Neutrophil (primary cell): ENCODE measurements around the gene MYL10.
A peak's percentile ranks its signal among the peaks of the same experiment; 100 is the strongest.
"Not testable (repeated sequence)": the region's sequence is repeated elsewhere in the genome, so short reads cannot be mapped to it uniquely, and the experiment has no call there.

Source experiments
- H3K27ac ChIP-seq: fragments of 200-600 bp; sonication (generic); 2 replicates; pipeline ENCODE4 v1.5.1; 2016; ENCODE audit warnings: mild to moderate bottlenecking, moderate library complexity
- H3K27me3 ChIP-seq: fragments of 200-600 bp; sonication (generic); 2 replicates; pipeline ENCODE4 v1.6.0; 2016; ENCODE audit warnings: mild to moderate bottlenecking
- H3K36me3 ChIP-seq: fragments of 200-600 bp; sonication (generic); 2 replicates; pipeline ENCODE4 v1.5.1; 2017
- H3K4me1 ChIP-seq, 2 experiments: fragments of 200-600 bp in 1 of 2; sonication (generic) in 1 of 2; 1 replicate in 1 of 2; 2 replicates in 1 of 2; pipeline versions ENCODE4 v1.5.1 to v1.6.1; 2013 to 2016; ENCODE audit warnings: low read depth in 1 of 2, low read length in 1 of 2, mild to moderate bottlenecking in 1 of 2, moderate library complexity in 1 of 2; ENCODE audit not compliant: control insufficient read depth in 1 of 2, insufficient read depth in 1 of 2
- H3K4me3 ChIP-seq, 2 experiments: fragments of 200-600 bp in 1 of 2; sonication (generic) in 1 of 2; 1 replicate in 1 of 2; 2 replicates in 1 of 2; pipeline ENCODE4 v1.5.1; 2013 to 2016; ENCODE audit warnings: low read depth in 1 of 2, low read length in 1 of 2, mild to moderate bottlenecking in 1 of 2, moderate library complexity in 1 of 2
- H3K9me3 ChIP-seq: fragments of 200-600 bp; sonication (generic); 2 replicates; pipeline ENCODE4 v1.5.1; 2016
- CTCF ChIP-seq: fragments of 200-600 bp; sonication (generic); IDR thresholded peaks from 2 replicates; pipeline ENCODE4 v1.5.1; 2016; ENCODE audit warnings: antibody characterized with exemption

The MYL10 gene

GRCh38 chr7:101605611-101606497, 23.2 kb downstream of the MYL10 start:
- H3K36me3 ChIP-seq, result no peaks in the 10 kb centered on the region
- no peaks in the 10 kb centered on the region for H3K9me3 ChIP-seq
- no peaks in the 10 kb centered on the region for H3K27me3 ChIP-seq
- H3K27ac ChIP-seq, result no peak overlapping the region
- no peak for TF ChIP-seq CTCF
- H3K4me3 ChIP-seq, result no peak overlapping the region
- H3K4me1 ChIP-seq, result no peaks in the 10 kb centered on the region

GRCh38 chr7:101604934-101605332, 24.2 kb downstream of the MYL10 start:
- not testable (repeated sequence) for H3K36me3 ChIP-seq, H3K27ac ChIP-seq, H3K9me3 ChIP-seq, H3K4me1 ChIP-seq, H3K27me3 ChIP-seq, H3K4me3 ChIP-seq

- H3K4me3 ChIP-seq, result no peak overlapping the region
- no peak for TF ChIP-seq CTCF
- no peaks in the 10 kb centered on the region for H3K9me3 ChIP-seq
- H3K27ac ChIP-seq, result no peak overlapping the region
- no peaks in the 10 kb centered on the region for H3K36me3 ChIP-seq
- H3K4me1 ChIP-seq, result no peaks in the 10 kb centered on the region
- no peaks in the 10 kb centered on the region for H3K27me3 ChIP-seq
Observed at GRCh38 chr7:101604331-101604933, 24.7 kb downstream of the MYL10 start.

GRCh38 chr7:101602484-101603241, 26.4 kb downstream of the MYL10 start:
- H3K9me3 ChIP-seq, result no peaks in the 10 kb centered on the region
- no peaks in the 10 kb centered on the region for H3K4me1 ChIP-seq
- H3K4me3 ChIP-seq, result no peak overlapping the region
- peak; percentile 65 for TF ChIP-seq CTCF
- no peak overlapping the region for H3K27ac ChIP-seq
- no peaks in the 10 kb centered on the region for H3K27me3 ChIP-seq
- H3K36me3 ChIP-seq, result no peaks in the 10 kb centered on the region

GRCh38 chr7:101602082-101602481, 27.0 kb downstream of the MYL10 start:
- H3K27me3 ChIP-seq, result no peaks in the 10 kb centered on the region
- TF ChIP-seq CTCF, result no peak
- no peaks in the 10 kb centered on the region for H3K4me1 ChIP-seq

More at GRCh38 chr7:101602082-101602481, 27.0 kb downstream of the MYL10 start:
- Histone ChIP-seq H3K4me3 (no peak overlapping the region), H3K9me3 (no peaks in the 10 kb centered on the region), H3K27ac (no peak overlapping the region), H3K36me3 (no peaks in the 10 kb centered on the region)
